Tibial artery (tissue), 4 donors: ENCODE measurements around the gene AARSD1.

Experiments
- DNase-seq, 2 donors: peaks; one replicate each; pipeline ENCODE4 v3.0.0-alpha.2; 2019
- H3K27ac ChIP-seq, 2 donors: fragments of 200-600 bp; sonication (generic) in 1 of 2; 1 replicate in 1 of 2; 2 replicates in 1 of 2; pipeline ENCODE4 v1.5.1; 2018 to 2019; ENCODE audit warnings: mild to moderate bottlenecking in 1 of 2
- H3K27me3 ChIP-seq, 2 donors: fragments of 200-600 bp; sonication (generic) in 1 of 2; one replicate each; pipeline versions ENCODE4 v1.5.1 to v1.6.0; 2016 to 2019
- H3K36me3 ChIP-seq, 3 donors: fragments of 200-600 bp; sonication (generic) in 2 of 3; one replicate each; pipeline ENCODE4 v1.5.1; 2016 to 2019; ENCODE audit warnings: mild to moderate bottlenecking in 2 of 3
- H3K4me1 ChIP-seq, 4 donors: fragments of 200-600 bp; sonication (generic) in 2 of 4; 1 replicate in 3 of 4; 2 replicates in 1 of 4; pipeline ENCODE4 v1.5.1; 2016 to 2019
- H3K4me3 ChIP-seq, 2 donors: fragments of 200-600 bp; sonication (generic) in 1 of 2; 1 replicate in 1 of 2; 2 replicates in 1 of 2; pipeline ENCODE4 v1.5.1; 2018 to 2019; ENCODE audit warnings: mild to moderate bottlenecking in 2 of 2
- H3K9me3 ChIP-seq, 3 donors: fragments of 200-600 bp; sonication (generic) in 1 of 3; one replicate each; pipeline ENCODE4 v1.5.1; 2016 to 2019
- CTCF ChIP-seq, 2 experiments: fragments of 200-600 bp in 1 of 2; fragments of 450-650 bp in 1 of 2; IDR thresholded peaks; one replicate each; pipeline ENCODE4 v1.5.1; 2017 to 2019; ENCODE audit warnings: antibody characterized with exemption in 2 of 2, mild to moderate bottlenecking in 1 of 2, moderate library complexity in 1 of 2
- intact Hi-C: fragments of 100-400 bp; cut with DNase I; formaldehyde crosslinking; loops from one replicate; pipeline ENCODE4 v1.15.0; 2023; ENCODE audit warnings: low total_unique reads

Gene AARSD1

DNA sequence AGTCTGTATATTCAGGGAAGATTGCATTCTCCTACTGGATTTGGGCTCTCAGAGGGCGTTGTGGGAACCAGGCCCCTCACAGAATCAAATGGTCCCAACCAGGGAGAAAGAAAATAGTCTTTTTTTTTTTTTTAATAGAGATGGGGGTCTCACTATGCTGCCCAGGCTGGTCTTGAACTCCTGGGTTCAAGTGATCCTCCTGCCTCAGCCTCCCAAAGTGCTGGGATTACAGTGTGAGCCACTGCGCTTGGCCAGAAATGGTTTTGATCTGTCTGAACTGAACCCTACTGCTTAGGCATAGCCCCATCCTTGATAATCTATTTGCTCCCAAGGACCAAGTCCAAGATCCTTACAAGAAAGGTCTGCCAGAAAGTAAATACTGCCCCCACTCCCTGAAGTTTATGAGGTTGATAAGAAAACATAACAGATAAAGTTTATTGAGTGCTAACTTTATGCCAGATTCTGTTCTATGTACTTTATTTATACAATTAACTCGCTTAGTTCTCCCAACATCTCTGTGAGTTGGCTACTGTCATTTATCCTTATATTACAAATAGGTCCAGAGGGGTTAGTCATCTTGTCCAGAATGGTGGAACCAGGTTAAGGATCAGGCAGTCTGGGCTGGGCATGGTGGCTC, 50.2 kb downstream of the AARSD1 start:
- TF ChIP-seq CTCF (IDR thresholded peaks at IDR 0.05), result no peak
- peak in 1 of 2 donors; percentile 13 for DNase-seq
- intact Hi-C loops, result no loop called here

DNA sequence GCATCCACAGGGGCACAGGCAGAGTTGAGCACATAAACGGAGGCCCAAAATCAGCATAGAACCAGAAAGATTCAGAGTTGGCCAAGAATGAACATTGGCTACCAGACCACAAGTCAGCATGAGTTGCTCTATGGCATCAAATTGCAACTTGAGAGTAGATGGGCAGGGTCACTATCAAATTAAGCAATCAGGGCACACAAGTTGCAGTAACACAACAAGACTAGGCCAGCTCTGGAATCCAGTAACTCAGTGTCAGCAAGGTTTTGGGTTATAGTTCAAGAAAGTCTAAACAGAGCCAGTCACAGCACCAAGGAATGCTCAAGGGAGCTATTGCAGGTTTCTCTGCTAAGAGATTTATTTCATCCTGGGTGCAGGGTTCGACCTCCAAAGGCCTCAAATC, 50.7 kb downstream of the AARSD1 start:
- Histone ChIP-seq H3K4me3 (no peak overlapping the region), H3K27ac (no peak overlapping the region), H3K27me3 (no peaks in the 10 kb centered on the region), H3K4me1 (peaks cover 0 to 4% (median 0%) of the 10 kb centered on the region in 4 donors), H3K9me3 (no peaks in the 10 kb centered on the region), H3K36me3 (no peaks in the 10 kb centered on the region)
- peak in 1 of 2 donors; percentile 3 for DNase-seq
- intact Hi-C loops, result no loop called here
- TF ChIP-seq CTCF (IDR thresholded peaks at IDR 0.05), result no peak

More for the DNA sequence above, 50.2 kb downstream of the AARSD1 start:
- Histone ChIP-seq H3K4me3 (no peak overlapping the region), H3K36me3 (no peaks in the 10 kb centered on the region), H3K4me1 (peaks cover 0 to 8% (median under 1%) of the 10 kb centered on the region in 4 donors), H3K27ac (no peak overlapping the region), H3K9me3 (no peaks in the 10 kb centered on the region), H3K27me3 (no peaks in the 10 kb centered on the region)

DNA sequence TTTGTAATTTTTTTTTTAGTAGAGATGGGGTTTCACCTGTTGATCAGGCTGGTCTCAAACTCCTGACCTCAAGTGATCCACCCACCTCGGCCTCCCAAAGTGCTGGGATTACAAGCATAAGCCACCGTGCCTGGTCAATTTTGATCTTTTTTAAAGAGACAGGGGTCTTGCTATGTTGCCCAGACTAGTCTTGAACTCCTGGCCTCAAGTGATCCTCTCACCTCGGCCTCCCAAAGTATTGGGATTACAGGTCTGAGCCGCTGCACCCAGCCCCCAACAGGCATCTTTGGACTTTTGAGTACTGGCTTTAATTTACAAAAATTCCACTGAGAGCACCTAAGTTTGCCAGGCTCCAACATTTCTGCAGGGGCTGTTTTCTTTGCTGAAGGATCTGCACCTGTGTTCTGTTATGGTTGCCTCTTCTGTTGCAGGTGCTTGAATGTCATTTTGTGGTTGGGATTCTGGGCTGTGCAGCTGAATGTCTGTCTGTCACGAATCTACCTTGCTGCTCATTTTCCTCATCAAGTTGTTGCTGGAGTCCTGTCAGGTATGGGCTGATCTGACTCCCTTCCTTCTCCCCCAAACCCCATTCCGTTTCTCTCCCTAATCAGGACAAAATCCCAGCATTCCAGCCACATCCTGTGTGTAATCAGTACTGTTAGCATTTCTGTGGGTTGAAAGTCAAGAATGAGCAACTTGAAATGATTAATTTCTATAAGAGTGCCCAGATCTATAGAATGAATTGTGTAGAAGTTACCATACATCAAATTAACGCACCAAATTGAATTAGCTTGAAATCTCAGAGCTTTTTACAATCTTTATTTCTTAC, 55.2 kb downstream of the AARSD1 start:
- no peak for DNase-seq
- Histone ChIP-seq H3K9me3 (no peaks in the 10 kb centered on the region), H3K4me3 (no peak overlapping the region), H3K36me3 (no peaks in the 10 kb centered on the region), H3K27me3 (no peaks in the 10 kb centered on the region), H3K4me1 (no peaks in the 10 kb centered on the region), H3K27ac (no peak overlapping the region)
- no peak for TF ChIP-seq CTCF (IDR thresholded peaks at IDR 0.05)
- intact Hi-C loops, result no loop called here

DNA sequence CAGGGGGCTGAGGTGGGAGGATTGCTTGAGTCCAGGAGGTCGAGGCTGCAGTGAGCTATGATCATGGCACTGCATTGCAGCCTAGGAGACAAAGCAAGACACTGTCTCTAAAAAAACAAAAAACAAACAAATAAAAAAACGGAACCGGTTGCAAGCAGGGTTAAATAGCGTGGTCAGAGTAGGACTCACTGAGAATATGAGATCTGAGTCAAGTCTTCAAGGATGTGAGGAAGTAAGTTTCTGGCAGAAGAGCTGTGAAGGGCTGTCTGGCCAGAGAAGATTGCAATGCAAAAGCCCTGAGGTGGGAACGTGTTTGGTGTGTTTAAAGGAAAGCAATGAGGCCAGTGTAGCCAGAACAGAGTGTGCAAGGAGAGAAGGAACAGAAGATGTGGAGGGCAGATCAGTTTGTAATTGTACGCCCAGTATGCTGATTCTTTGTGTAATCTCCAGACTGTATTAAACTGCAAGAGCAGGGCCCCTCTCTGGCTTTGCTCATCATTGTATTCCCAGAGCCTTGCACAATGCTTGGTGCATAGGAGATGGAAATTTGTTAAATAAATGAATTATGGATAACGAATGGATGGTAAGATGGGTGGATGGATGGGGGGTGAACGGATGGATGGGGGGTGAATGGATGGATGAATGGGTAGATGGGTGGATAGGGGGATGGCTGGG, 57.3 kb downstream of the AARSD1 start:
- intact Hi-C loops, result no loop called here
- TF ChIP-seq CTCF (IDR thresholded peaks at IDR 0.05), result no peak
- no peak overlapping the region for H3K27ac ChIP-seq
- H3K27me3 ChIP-seq, result no peaks in the 10 kb centered on the region
- H3K4me3 ChIP-seq, result no peak overlapping the region
- H3K4me1 ChIP-seq, result no peaks in the 10 kb centered on the region
- DNase-seq, result no peak
- no peaks in the 10 kb centered on the region for H3K36me3 ChIP-seq
- H3K9me3 ChIP-seq, result no peaks in the 10 kb centered on the region

DNA sequence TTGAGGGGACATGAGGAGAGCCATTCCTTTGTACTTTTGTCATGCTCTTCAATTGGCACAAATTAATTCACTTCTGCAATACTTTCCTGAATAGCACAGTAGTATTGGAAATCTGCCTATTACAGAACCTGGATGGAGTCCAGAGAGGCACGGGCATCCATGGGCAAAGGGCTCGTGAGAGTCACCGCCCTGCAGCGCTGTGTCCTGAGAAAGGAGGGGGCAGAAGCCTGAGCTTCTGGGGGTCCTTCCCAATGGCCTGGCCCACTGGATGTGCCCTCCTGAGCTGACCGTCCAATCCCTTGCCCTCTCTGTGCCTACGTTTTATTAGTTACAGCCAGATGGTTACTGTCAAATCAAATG, 60.2 kb downstream of the AARSD1 start:
- Histone ChIP-seq H3K36me3 (no peaks in the 10 kb centered on the region), H3K4me1 (no peaks in the 10 kb centered on the region), H3K4me3 (no peak overlapping the region), H3K27me3 (no peaks in the 10 kb centered on the region), H3K9me3 (no peaks in the 10 kb centered on the region), H3K27ac (no peak overlapping the region)
- TF ChIP-seq CTCF (IDR thresholded peaks at IDR 0.05), result no peak
- DNase-seq, result peak in 1 of 2 donors; percentile 32
- intact Hi-C loops, result no loop called here
